Omental fat pad (tissue), 4 donors: ENCODE results near the gene CIAO1. TPM values are rescaled to one million over a fixed set of nuclear protein-coding genes. Genes with fewer than 3 reads are reported as not detected.

Experiments used
- ATAC-seq: fragments of 150-250 bp; one replicate; pipeline ENCODE4 v1.9.1; 2016; ENCODE audit warnings: mild to moderate bottlenecking, moderate library complexity; ENCODE audit not compliant: low FRiP score
- DNase-seq: peaks from one replicate; pipeline ENCODE4 v3.0.0-alpha.2; 2019; ENCODE audit warnings: low spot score
- CTCF ChIP-seq, 3 donors: fragments of 450-650 bp; IDR thresholded peaks; one replicate each; pipeline ENCODE4 v1.5.1; 2016 to 2017; ENCODE audit warnings: antibody characterized with exemption in 3 of 3, mild to moderate bottlenecking in 3 of 3, moderate library complexity in 2 of 3
- total RNA-seq, 4 donors: library from RNA; depleted of rRNA; stranded (reverse); fragments of >200 nt; gene quantifications; one replicate each; pipeline ENCODE4 v1.1.0, GENCODE V29; 2016

CIAO1 gene
- total RNA-seq, 4 donors from 2014 or later = 80.9 to 117 (median 105) TPM

- DNase-seq = no peak
- TF ChIP-seq CTCF (IDR thresholded peaks at IDR 0.05) = no peak
- no peak for ATAC-seq
Observed at GRCh38 chr2:96258166-96259022, 7.6 kb upstream of the CIAO1 start.

GRCh38 chr2:96259497-96259921, 6.5 kb upstream of the CIAO1 start:
- ATAC-seq (no peak), DNase-seq (no peak)
- no peak for TF ChIP-seq CTCF (IDR thresholded peaks at IDR 0.05)

GRCh38 chr2:96260387-96261260, 5.4 kb upstream of the CIAO1 start:
- ATAC-seq (peak; percentile 91), DNase-seq (no peak)
- TF ChIP-seq CTCF (IDR thresholded peaks at IDR 0.05) = no peak

GRCh38 chr2:96261328-96262003, 4.6 kb upstream of the CIAO1 start:
- DNase-seq (no peak), ATAC-seq (no peak)
- TF ChIP-seq CTCF (IDR thresholded peaks at IDR 0.05) = no peak

- no peak for TF ChIP-seq CTCF (IDR thresholded peaks at IDR 0.05)
- DNase-seq (no peak), ATAC-seq (no peak)
Observed at GRCh38 chr2:96262306-96262705, 3.7 kb upstream of the CIAO1 start.

- ATAC-seq (no peak), DNase-seq (no peak)
- no peak for TF ChIP-seq CTCF (IDR thresholded peaks at IDR 0.05)
Observed at GRCh38 chr2:96264086-96264485, 1.9 kb upstream of the CIAO1 start.
